Neutrophil (primary cell): ENCODE data around the gene CDPF1.
"Not testable (repeated sequence)": the region's sequence is repeated elsewhere in the genome, so short reads cannot be mapped to it uniquely, and the experiment has no call there.

Experiments
- H3K27ac ChIP-seq: fragments of 200-600 bp; sonication (generic); 2 replicates; pipeline ENCODE4 v1.5.1; 2016; ENCODE audit warnings: mild to moderate bottlenecking, moderate library complexity
- H3K27me3 ChIP-seq: fragments of 200-600 bp; sonication (generic); 2 replicates; pipeline ENCODE4 v1.6.0; 2016; ENCODE audit warnings: mild to moderate bottlenecking
- H3K36me3 ChIP-seq: fragments of 200-600 bp; sonication (generic); 2 replicates; pipeline ENCODE4 v1.5.1; 2017
- H3K4me1 ChIP-seq, 2 experiments: fragments of 200-600 bp in 1 of 2; sonication (generic) in 1 of 2; 1 replicate in 1 of 2; 2 replicates in 1 of 2; pipeline versions ENCODE4 v1.5.1 to v1.6.1; 2013 to 2016; ENCODE audit warnings: low read depth in 1 of 2, low read length in 1 of 2, mild to moderate bottlenecking in 1 of 2, moderate library complexity in 1 of 2; ENCODE audit not compliant: control insufficient read depth in 1 of 2, insufficient read depth in 1 of 2
- H3K4me3 ChIP-seq, 2 experiments: fragments of 200-600 bp in 1 of 2; sonication (generic) in 1 of 2; 1 replicate in 1 of 2; 2 replicates in 1 of 2; pipeline ENCODE4 v1.5.1; 2013 to 2016; ENCODE audit warnings: low read depth in 1 of 2, low read length in 1 of 2, mild to moderate bottlenecking in 1 of 2, moderate library complexity in 1 of 2
- H3K9me3 ChIP-seq: fragments of 200-600 bp; sonication (generic); 2 replicates; pipeline ENCODE4 v1.5.1; 2016
- CTCF ChIP-seq: fragments of 200-600 bp; sonication (generic); IDR thresholded peaks from 2 replicates; pipeline ENCODE4 v1.5.1; 2016; ENCODE audit warnings: antibody characterized with exemption

Gene CDPF1

GRCh38 chr22:46267431-46268279 is 17.6 kb upstream of the CDPF1 start, which contains the start of gene TTC38:
Gene TTC38, plus strand, starts transcription at chr22:46268008. Its CDS starts 32 bp downstream, at chr22:46268040.
- Histone ChIP-seq H3K27me3 (peaks cover 12% of the 10 kb centered on the region), H3K36me3 (peaks cover 8% of the 10 kb centered on the region), H3K9me3 (no peaks in the 10 kb centered on the region), H3K27ac (peak within 1 kb of the TSS; percentile 44), H3K4me3 (peak within 1 kb of the TSS; percentile 74 to 77), H3K4me1 (peaks cover 22 to 27% of the 10 kb centered on the region in 2 experiments)
- TF ChIP-seq CTCF = no peak

- H3K36me3 ChIP-seq, H3K4me3 ChIP-seq, H3K27ac ChIP-seq, H3K9me3 ChIP-seq: not testable (repeated sequence)
- H3K27me3 ChIP-seq = peaks cover 23% of the 10 kb centered on the region
- peaks cover 27 to 33% of the 10 kb centered on the region in 2 experiments for H3K4me1 ChIP-seq
Observed at GRCh38 chr22:46265627-46266026, 15.5 kb upstream of the CDPF1 start.

- not testable (repeated sequence) for H3K27ac ChIP-seq, H3K36me3 ChIP-seq, H3K9me3 ChIP-seq, H3K4me3 ChIP-seq
- Histone ChIP-seq H3K4me1 (peaks cover 33 to 42% of the 10 kb centered on the region in 2 experiments), H3K27me3 (peaks cover 23% of the 10 kb centered on the region)
Observed at GRCh38 chr22:46264520-46264919, 14.4 kb upstream of the CDPF1 start.

GRCh38 chr22:46263216-46263590 is 13.1 kb upstream of the CDPF1 start, which contains the start of gene PKDREJ:
Gene PKDREJ, minus strand, starts transcription at chr22:46263343. Its CDS starts 21 bp downstream, at chr22:46263322.
- Histone ChIP-seq H3K27me3 (peaks cover 23% of the 10 kb centered on the region), H3K4me3 (peak within 1 kb of the TSS; percentile 59), H3K36me3 (no peaks in the 10 kb centered on the region), H3K27ac (peak within 1 kb of the TSS; percentile 83), H3K4me1 (peaks cover 42 to 47% of the 10 kb centered on the region in 2 experiments), H3K9me3 (no peaks in the 10 kb centered on the region)
- no peak for TF ChIP-seq CTCF

- peak overlapping the region; percentile 59 for H3K4me3 ChIP-seq
- no peaks in the 10 kb centered on the region for H3K36me3 ChIP-seq
- H3K27ac ChIP-seq = peak overlapping the region; percentile 83
- H3K27me3 ChIP-seq = peaks cover 23% of the 10 kb centered on the region
- peak; percentile 66 for TF ChIP-seq CTCF
- H3K9me3 ChIP-seq = no peaks in the 10 kb centered on the region
- peaks cover 40 to 45% of the 10 kb centered on the region in 2 experiments for H3K4me1 ChIP-seq
Observed at GRCh38 chr22:46262449-46263215, 12.5 kb upstream of the CDPF1 start.

- Histone ChIP-seq H3K27me3 (peaks cover 23% of the 10 kb centered on the region), H3K36me3 (no peaks in the 10 kb centered on the region), H3K27ac (peak overlapping the region; percentile 78), H3K9me3 (no peaks in the 10 kb centered on the region), H3K4me3 (no peak overlapping the region), H3K4me1 (peaks cover 33 to 40% of the 10 kb centered on the region in 2 experiments)
- TF ChIP-seq CTCF = no peak
Observed at GRCh38 chr22:46260038-46260437, 9.9 kb upstream of the CDPF1 start.
